ENCODE data around the gene MEGF11.

MEGF11 gene

DNA sequence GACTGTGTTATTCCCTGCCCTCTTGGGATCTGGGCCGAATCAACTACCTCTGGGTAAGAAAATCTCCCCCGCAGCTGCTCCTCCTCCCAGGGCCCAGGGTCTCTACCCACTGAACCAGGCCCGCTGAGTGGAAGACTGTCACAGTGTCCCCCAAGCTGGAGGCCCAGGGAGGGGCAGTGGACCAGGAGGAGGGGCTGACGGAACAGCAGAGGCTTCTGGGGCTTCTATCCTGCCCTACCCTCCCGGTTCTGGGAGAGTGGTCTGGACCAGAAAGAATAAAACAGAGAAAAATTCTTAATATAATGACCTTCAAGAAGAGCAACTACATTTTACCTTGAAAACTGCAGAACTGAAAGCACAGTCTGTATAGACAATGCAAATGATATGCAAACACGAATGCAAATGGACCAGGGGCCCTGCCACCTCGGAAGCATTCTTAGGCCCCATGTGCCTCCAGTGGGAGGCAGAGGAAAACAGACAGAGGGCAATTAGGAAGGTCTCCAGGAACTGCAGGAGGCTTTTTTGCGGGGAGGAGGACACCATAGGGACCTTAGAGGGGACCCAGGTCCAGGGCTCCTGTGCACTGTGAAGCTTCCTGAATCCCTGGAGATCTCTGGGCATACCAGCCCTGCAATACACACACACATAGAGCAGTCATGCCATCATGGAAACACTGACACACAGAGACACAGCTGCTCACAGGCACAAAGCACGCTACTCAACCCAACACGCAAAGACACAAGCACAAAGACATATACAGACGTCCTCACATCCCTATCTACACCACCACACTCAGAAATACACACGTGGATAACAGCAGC is 12.3 kb downstream of the MEGF11 start:
- ATAC-seq (replicated peaks) = no peak
- H3K4me1 Mint-ChIP-seq (ENCODE audit: low read depth in 2 of 2) = no peaks in the 10 kb centered on the region

DNA sequence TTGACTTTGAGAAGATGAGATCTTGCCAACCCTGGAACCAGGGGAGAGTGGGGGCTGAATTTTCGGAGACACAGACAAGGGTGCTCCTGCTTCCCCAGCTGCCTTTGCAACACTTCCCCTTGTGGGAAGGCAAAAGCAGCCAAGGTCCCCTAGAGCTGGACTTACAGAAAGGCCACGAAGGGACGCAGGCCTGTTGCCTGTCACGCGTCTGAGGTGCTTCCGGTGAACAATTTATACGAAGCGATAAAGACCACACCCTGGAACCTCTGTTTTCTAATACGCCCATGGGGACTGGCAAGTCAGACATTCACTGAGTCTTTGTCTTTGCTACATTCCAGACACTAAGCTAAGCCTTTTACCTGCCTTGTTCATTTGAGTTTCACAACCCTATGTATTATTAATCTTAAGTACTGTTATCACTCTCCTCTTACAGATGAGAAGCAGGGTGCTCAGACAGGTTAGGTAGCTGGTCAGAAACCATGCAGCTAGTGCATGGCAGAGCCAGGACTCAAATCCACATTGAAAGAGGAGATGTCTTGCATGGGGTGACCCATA is 13.2 kb downstream of the MEGF11 start:
- no peaks in the 10 kb centered on the region for H3K4me1 Mint-ChIP-seq (ENCODE audit: low read depth in 2 of 2)
- no peak overlapping the region for H3K27ac Mint-ChIP-seq
- DNase-seq (no peak), ATAC-seq (replicated peaks) (no peak)
- H3K36me3 Mint-ChIP-seq (ENCODE audit: insufficient read depth) = no peaks in the 10 kb centered on the region
- H3K4me3 Mint-ChIP-seq = no peak overlapping the region
- peaks cover 43 to 88% of the 10 kb centered on the region in 2 donors for H3K27me3 Mint-ChIP-seq
- H3K9me3 Mint-ChIP-seq = no peaks in the 10 kb centered on the region

More for the DNA sequence above, 12.3 kb downstream of the MEGF11 start:
- Mint-ChIP-seq H3K27ac (no peak overlapping the region), H3K4me3 (no peak overlapping the region), H3K27me3 (peaks cover 43 to 86% of the 10 kb centered on the region in 2 donors), H3K36me3 (ENCODE audit: insufficient read depth) (no peaks in the 10 kb centered on the region), H3K9me3 (no peaks in the 10 kb centered on the region)
- no peak for DNase-seq

DNA sequence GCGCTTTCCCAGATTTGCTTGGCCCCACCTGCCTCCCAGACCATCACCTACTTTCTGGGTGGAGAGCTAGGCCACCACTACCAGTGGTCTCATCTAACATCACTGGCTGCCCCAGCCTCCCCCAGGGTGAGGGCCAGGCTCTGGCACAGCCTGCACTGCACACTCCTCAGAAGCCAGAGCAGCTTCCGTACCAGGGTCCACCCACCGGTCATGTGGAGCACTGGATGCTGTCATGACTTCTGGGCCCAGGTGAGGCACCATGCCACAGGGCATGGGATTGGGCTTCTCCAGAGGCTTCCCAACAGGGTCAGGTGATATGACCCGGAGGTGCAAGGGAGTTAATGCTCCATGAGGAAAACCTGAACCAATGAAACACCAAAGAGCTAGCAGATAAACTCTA is 14.0 kb downstream of the MEGF11 start:
- Mint-ChIP-seq H3K4me3 (no peak overlapping the region), H3K4me1 (ENCODE audit: low read depth in 2 of 2) (no peaks in the 10 kb centered on the region), H3K36me3 (ENCODE audit: insufficient read depth) (no peaks in the 10 kb centered on the region), H3K27ac (no peak overlapping the region), H3K27me3 (peaks cover 40 to 88% of the 10 kb centered on the region in 2 donors), H3K9me3 (no peaks in the 10 kb centered on the region)
- no peak for ATAC-seq (replicated peaks)
- DNase-seq = no peak

DNA sequence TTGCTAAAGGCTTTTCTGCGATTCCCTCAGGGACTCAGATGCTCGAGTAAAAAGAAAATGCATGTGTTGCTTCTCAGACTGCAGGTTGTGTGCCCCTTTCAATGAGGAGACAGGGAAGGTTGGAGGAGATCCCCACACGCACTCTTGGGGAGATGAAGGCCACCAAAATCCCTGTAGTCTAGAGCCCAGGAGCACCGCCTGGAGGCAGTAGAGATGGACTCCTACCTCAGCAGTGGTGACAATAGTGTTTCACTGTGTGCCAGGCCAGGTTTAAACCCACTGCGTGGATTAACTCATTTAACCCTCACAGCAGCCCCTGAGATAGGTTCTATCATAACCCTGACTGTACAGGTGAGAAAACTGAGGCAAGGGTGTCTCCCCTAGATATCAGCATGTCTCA is 15.2 kb downstream of the MEGF11 start:
- H3K4me1 Mint-ChIP-seq (ENCODE audit: low read depth in 2 of 2) = no peaks in the 10 kb centered on the region
- no peaks in the 10 kb centered on the region for H3K36me3 Mint-ChIP-seq (ENCODE audit: insufficient read depth)
- no peak overlapping the region for H3K4me3 Mint-ChIP-seq
- no peak overlapping the region for H3K27ac Mint-ChIP-seq
- ATAC-seq (replicated peaks) (no peak), DNase-seq (no peak)
- H3K27me3 Mint-ChIP-seq = peaks cover 32 to 80% of the 10 kb centered on the region in 2 donors
- H3K9me3 Mint-ChIP-seq = no peaks in the 10 kb centered on the region

- Mint-ChIP-seq H3K4me1 (ENCODE audit: low read depth in 2 of 2) (no peaks in the 10 kb centered on the region), H3K4me3 (no peak overlapping the region), H3K27ac (no peak overlapping the region), H3K27me3 (peaks cover 32 to 77% of the 10 kb centered on the region in 2 donors), H3K36me3 (ENCODE audit: insufficient read depth) (no peaks in the 10 kb centered on the region), H3K9me3 (no peaks in the 10 kb centered on the region)
- ATAC-seq (replicated peaks) (no peak), DNase-seq (no peak)
These were observed 15.9 kb downstream of the MEGF11 start for GRCh38 chr15:66237513-66238235.

GRCh38 chr15:66236806-66237375 is 16.7 kb downstream of the MEGF11 start:
- H3K27me3 Mint-ChIP-seq = peaks cover 31 to 78% of the 10 kb centered on the region in 2 donors
- ATAC-seq (replicated peaks) (no peak), DNase-seq (no peak)
- H3K36me3 Mint-ChIP-seq (ENCODE audit: insufficient read depth) = no peaks in the 10 kb centered on the region
- H3K9me3 Mint-ChIP-seq = no peaks in the 10 kb centered on the region
- no peak overlapping the region for H3K27ac Mint-ChIP-seq
- H3K4me1 Mint-ChIP-seq (ENCODE audit: low read depth in 2 of 2) = no peaks in the 10 kb centered on the region
- no peak overlapping the region for H3K4me3 Mint-ChIP-seq

GRCh38 chr15:66235866-66236265 is 17.7 kb downstream of the MEGF11 start:
- no peak for ATAC-seq (replicated peaks)
- Mint-ChIP-seq H3K4me1 (ENCODE audit: low read depth in 2 of 2) (no peaks in the 10 kb centered on the region), H3K4me3 (no peak overlapping the region), H3K27ac (no peak overlapping the region), H3K27me3 (peaks cover 22 to 77% of the 10 kb centered on the region in 2 donors), H3K36me3 (ENCODE audit: insufficient read depth) (no peaks in the 10 kb centered on the region), H3K9me3 (no peaks in the 10 kb centered on the region)
- DNase-seq = no peak

GRCh38 chr15:66234798-66235197 is 18.8 kb downstream of the MEGF11 start:
- Mint-ChIP-seq H3K27me3 (peaks cover 27 to 79% of the 10 kb centered on the region in 2 donors), H3K36me3 (ENCODE audit: insufficient read depth) (no peaks in the 10 kb centered on the region), H3K4me3 (no peak overlapping the region), H3K27ac (no peak overlapping the region), H3K4me1 (ENCODE audit: low read depth in 2 of 2) (no peaks in the 10 kb centered on the region), H3K9me3 (no peaks in the 10 kb centered on the region)
- no peak for DNase-seq
- no peak for ATAC-seq (replicated peaks)

DNA sequence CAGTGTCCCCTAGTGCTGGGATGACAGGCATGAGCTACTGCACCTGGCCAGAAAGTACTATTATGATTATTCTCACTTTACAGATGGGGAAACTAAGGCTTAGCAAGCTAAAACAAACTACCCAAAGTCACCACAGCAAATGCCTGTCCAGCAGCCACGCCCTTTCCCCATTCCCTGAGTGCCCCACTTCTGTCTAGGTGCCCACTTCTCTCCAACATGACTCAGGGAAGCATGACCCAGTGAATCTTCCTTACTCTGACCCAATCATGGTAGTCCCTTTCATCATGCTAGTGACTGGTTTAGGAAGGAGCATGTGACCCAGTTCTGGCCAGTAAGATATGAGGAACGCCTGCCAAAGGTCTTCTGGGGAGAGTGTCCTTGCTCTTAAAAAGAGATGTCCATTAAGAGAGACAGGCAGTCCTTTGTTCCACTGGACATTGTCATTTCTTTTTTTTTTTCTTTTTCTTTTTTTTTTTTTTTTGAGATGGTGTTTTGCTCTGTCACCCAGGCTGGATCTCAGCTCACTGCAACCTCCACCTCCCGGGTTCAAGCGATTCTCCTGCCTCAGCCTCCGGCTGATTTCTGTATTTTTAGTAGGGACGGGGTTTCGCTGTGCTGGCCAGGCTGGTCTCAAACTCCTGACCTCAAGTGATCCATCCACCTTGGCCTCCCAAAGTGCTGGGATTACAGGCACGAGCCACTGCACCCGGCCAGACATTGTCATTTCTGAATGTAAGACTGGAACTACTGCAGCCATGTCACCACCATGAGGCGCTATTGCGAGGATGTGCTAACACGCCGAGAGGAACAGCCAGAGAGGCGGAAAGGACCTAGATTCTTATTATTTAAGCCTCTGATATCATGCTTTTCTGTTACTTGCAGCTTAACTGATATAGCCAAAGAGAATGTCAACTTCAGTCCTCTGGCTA is 19.8 kb downstream of the MEGF11 start:
- H3K27ac Mint-ChIP-seq = no peak overlapping the region
- H3K9me3 Mint-ChIP-seq = no peaks in the 10 kb centered on the region
- peaks cover 32 to 79% of the 10 kb centered on the region in 2 donors for H3K27me3 Mint-ChIP-seq
- no peak for DNase-seq
- no peak for ATAC-seq (replicated peaks)
- no peaks in the 10 kb centered on the region for H3K36me3 Mint-ChIP-seq (ENCODE audit: insufficient read depth)
- no peaks in the 10 kb centered on the region for H3K4me1 Mint-ChIP-seq (ENCODE audit: low read depth in 2 of 2)
- no peak overlapping the region for H3K4me3 Mint-ChIP-seq

DNA sequence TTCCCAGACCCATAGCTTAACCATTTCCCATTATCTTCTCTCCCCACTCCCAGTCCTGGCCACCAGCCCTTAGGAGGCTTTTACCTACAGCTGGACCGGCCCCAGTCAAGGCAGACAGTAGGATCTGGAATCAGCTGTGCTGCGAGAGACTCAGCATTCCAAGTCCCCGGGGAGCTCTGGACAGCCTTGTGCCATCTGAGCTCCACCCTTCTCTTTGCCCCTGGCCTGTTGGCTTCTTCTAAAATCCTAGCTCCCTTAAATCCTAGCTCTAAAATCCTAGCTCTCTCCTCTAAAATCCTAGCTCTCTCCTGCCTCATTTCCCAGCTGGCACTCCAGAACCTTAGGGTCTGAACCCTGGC is 21.3 kb downstream of the MEGF11 start:
- Mint-ChIP-seq H3K9me3 (no peaks in the 10 kb centered on the region), H3K27ac (no peak overlapping the region), H3K27me3 (peaks cover 38 to 84% of the 10 kb centered on the region in 2 donors), H3K4me1 (ENCODE audit: low read depth in 2 of 2) (no peaks in the 10 kb centered on the region), H3K36me3 (ENCODE audit: insufficient read depth) (no peaks in the 10 kb centered on the region), H3K4me3 (no peak overlapping the region)
- DNase-seq (no peak), ATAC-seq (replicated peaks) (no peak)

DNA sequence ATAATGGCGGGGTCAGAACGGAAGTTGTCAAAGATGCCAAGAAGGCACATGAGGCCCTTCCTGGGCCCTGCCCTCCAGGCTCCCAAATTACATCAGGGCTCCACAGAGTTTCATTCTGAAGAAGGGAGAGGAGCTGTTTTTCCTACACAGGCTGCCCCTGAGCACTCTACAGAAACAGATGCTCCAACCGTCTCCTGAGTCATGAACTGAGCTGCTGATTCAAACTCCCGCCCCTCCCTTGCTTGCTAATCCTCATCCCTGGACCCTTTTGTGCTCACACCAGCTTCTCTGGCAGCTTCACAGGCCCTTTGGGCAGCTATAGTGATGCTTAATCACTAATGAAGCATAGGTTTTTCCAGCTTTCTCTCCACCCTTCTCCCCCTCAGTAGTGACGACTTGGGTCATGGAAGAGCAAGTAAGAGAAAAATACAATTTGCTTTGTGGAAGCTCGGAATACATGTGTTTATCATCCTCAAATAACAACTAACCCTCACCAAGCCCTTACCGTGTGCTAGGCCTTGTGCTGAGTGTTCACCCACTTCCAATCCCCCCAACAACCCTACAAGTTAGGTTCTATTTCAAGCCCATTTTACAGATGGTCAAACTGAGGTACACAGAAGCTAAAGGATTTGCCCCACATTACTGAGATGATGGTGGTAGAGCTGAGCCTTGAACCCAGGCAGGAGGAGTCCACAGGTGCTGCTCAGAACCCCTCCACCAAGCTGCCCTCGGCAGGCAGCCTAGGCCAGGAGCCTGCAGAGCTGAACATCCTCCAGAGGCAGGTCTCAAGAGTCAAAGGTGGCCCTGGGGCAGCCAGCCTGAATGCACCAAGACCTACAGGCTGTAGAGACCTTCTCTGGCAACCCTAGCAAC is 21.9 kb downstream of the MEGF11 start:
- DNase-seq = no peak

GRCh38 chr15:66229790-66230465 is 23.6 kb downstream of the MEGF11 start:
- ATAC-seq (replicated peaks) (no peak), DNase-seq (no peak)
- no peaks in the 10 kb centered on the region for H3K4me1 Mint-ChIP-seq (ENCODE audit: low read depth in 2 of 2)
- H3K27ac Mint-ChIP-seq = no peak overlapping the region
- H3K4me3 Mint-ChIP-seq = no peak overlapping the region
- H3K36me3 Mint-ChIP-seq (ENCODE audit: insufficient read depth) = no peaks in the 10 kb centered on the region
- H3K9me3 Mint-ChIP-seq = no peaks in the 10 kb centered on the region
- peaks cover 23 to 71% of the 10 kb centered on the region in 2 donors for H3K27me3 Mint-ChIP-seq

More for the DNA sequence above, 21.9 kb downstream of the MEGF11 start:
- Mint-ChIP-seq H3K27me3 (peaks cover 32 to 78% of the 10 kb centered on the region in 2 donors), H3K4me3 (no peak overlapping the region), H3K4me1 (ENCODE audit: low read depth in 2 of 2) (no peaks in the 10 kb centered on the region), H3K27ac (no peak overlapping the region), H3K9me3 (no peaks in the 10 kb centered on the region), H3K36me3 (ENCODE audit: insufficient read depth) (no peaks in the 10 kb centered on the region)
- ATAC-seq (replicated peaks) = no peak
